Spleen (tissue), 7 donors: Measurements from ENCODE around the gene DNAJC18.

Experiments
- POLR2A ChIP-seq, 3 donors: fragments of 450-650 bp; IDR thresholded peaks; one replicate each; pipeline ENCODE4 v1.5.1; 2017; ENCODE audit warnings: antibody characterized with exemption in 3 of 3, mild to moderate bottlenecking in 1 of 3
- POLR2AphosphoS5 ChIP-seq, 3 donors: sonication (generic); formaldehyde crosslinking; IDR thresholded peaks; one replicate each; pipeline ENCODE4 v1.5.1; 2017; ENCODE audit warnings: antibody characterized with exemption in 3 of 3
- TF ChIP-seq, protein P1 (sequence below), 11 experiments: fragments of 200-600 bp in 7 of 11; fragments of 450-650 bp in 4 of 11; sonication (generic) in 4 of 11; IDR thresholded peaks in 8 of 11; conservative IDR thresholded peaks in 3 of 11; 1 replicate in 7 of 11; 2 replicates in 4 of 11; pipeline versions ENCODE4 v1.4.0 to v1.8.0; 2016 to 2021; ENCODE audit warnings: antibody characterized with exemption in 11 of 11, inconsistent platforms in 4 of 11, mild to moderate bottlenecking in 1 of 11
- donor health status: DM: no; HTN: no; CAD: no; lungs with moderate emphysema.
- donor health status: DM: no; HTN: no; CAD: no.
- donor health status: DM: no; HTN: no; CAD: no.

DNA sequence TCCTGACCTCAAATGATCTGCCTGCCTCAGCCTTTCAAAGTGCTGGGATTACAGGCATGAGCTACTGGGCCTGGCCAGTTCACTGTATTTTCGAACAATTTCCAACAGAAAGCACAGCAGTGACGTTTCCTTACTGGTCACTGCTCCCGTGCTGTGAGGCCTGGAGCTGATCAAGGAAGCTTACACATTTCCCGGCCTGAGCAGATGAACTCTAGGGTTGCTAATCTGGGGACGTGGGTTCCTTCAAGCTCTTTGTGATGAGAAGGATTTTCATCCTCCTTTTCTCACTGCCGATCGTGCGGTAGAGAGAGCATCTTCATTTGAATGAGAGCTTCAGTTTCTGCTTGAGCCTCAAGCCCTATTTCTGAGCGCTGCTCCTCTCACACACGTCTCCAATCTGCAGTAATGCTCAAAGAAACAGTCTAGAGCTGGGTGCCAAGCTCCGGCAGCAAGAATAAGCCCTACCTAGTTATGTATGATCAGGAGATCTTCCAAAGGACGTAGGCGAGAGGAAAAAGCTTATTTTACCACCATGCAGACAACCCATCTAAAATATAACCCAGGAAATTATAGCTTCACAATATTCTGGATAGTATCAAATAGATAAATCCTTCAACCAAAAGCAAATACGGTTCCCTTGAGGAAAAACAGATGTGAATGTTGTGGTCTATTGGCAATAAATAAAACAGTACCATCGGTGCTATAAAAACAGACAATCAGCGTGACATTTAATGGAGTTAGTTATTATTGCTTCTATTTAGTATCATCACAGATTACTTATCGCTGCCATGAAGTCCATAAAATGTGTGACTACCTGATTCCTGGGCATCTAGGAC is 28.1 kb downstream of the DNAJC18 start:
- TF ChIP-seq, protein P1, sequence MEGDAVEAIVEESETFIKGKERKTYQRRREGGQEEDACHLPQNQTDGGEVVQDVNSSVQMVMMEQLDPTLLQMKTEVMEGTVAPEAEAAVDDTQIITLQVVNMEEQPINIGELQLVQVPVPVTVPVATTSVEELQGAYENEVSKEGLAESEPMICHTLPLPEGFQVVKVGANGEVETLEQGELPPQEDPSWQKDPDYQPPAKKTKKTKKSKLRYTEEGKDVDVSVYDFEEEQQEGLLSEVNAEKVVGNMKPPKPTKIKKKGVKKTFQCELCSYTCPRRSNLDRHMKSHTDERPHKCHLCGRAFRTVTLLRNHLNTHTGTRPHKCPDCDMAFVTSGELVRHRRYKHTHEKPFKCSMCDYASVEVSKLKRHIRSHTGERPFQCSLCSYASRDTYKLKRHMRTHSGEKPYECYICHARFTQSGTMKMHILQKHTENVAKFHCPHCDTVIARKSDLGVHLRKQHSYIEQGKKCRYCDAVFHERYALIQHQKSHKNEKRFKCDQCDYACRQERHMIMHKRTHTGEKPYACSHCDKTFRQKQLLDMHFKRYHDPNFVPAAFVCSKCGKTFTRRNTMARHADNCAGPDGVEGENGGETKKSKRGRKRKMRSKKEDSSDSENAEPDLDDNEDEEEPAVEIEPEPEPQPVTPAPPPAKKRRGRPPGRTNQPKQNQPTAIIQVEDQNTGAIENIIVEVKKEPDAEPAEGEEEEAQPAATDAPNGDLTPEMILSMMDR (IDR thresholded peaks at IDR 0.05 in 8 of 11, conservative IDR thresholded peaks at IDR 0.05 in 3 of 11): no peak
- no peak for TF ChIP-seq POLR2AphosphoS5 (IDR thresholded peaks at IDR 0.05)
- no peak for TF ChIP-seq POLR2A (IDR thresholded peaks at IDR 0.05)
